RWPE1 (cell line): Measurements from ENCODE around the gene TIMM17B.

ENCODE experiments used
- CTCF ChIA-PET: fragments of 350-600 bp; sonication (Branson Sonifier 250); formaldehyde crosslinking; extraction: SDS; loops from one replicate; lab custom pipeline; 2021; lab: Yijun Ruan, JAX
- POLR2A ChIA-PET: fragments of 400-600 bp; formaldehyde crosslinking; extraction: SDS; loops from one replicate; lab custom pipeline; 2020; ENCODE audit warnings: antibody characterized with exemption; ENCODE audit not compliant: low non-redundant PET; lab: Yijun Ruan, JAX
- DNase-seq: peaks from one replicate; pipeline ENCODE4 v3.0.0; 2012; ENCODE audit warnings: low spot score
- H3K27ac ChIP-seq: fragments of 450-650 bp; 2 replicates; pipeline ENCODE4 v1.5.1; 2017
- TF ChIP-seq, protein P1 (sequence below): fragments of 450-650 bp; conservative IDR thresholded peaks from 2 replicates; pipeline ENCODE4 v1.5.1; 2017; ENCODE audit warnings: low read depth, mild to moderate bottlenecking

Gene TIMM17B

DNA sequence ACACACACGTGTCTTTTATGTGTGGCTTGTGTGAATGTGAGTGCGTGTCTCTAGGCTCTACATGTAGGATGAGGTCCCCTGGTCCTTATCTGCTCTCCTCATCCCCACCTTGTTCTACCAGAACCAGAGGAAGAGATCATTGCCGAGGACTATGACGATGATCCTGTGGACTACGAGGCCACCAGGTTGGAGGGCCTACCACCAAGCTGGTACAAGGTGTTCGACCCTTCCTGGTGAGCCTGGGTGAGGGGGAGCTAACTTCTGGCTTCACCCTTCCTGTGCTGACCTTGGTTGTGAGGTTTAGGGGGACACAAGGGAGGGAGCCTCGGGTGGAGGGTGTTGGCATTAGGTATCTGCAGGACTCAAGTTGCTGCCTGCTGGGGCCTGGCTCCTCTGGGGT, 3.5 kb upstream of the TIMM17B start:
- DNase-seq: no peak
- POLR2A ChIA-PET: no interaction called here
- TF ChIP-seq, protein P1, sequence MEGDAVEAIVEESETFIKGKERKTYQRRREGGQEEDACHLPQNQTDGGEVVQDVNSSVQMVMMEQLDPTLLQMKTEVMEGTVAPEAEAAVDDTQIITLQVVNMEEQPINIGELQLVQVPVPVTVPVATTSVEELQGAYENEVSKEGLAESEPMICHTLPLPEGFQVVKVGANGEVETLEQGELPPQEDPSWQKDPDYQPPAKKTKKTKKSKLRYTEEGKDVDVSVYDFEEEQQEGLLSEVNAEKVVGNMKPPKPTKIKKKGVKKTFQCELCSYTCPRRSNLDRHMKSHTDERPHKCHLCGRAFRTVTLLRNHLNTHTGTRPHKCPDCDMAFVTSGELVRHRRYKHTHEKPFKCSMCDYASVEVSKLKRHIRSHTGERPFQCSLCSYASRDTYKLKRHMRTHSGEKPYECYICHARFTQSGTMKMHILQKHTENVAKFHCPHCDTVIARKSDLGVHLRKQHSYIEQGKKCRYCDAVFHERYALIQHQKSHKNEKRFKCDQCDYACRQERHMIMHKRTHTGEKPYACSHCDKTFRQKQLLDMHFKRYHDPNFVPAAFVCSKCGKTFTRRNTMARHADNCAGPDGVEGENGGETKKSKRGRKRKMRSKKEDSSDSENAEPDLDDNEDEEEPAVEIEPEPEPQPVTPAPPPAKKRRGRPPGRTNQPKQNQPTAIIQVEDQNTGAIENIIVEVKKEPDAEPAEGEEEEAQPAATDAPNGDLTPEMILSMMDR: no peak
- no peak overlapping the region for H3K27ac ChIP-seq
- CTCF ChIA-PET: interaction anchor here (1.1 kb wide), 1 partner anchor 78 kb away, joined by 5 read pairs; no protein-coding TSS in a partner anchor

DNA sequence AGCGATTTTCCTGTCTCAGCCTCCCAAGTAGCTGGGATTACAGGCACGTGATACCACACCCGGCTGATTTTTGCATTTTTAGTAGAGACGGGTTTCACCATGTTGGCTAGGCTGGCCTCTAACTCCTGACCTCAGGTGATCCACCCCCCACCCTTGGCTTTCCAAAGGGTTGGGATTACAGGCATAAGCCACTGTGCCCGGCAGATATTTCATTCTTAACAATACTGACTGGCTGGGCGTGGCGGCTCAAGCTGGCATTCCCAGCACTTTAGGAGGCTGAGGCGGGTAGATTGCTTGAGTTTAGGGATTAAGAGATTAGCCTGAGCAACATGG, 1.5 kb upstream of the TIMM17B start:
- POLR2A ChIA-PET: no interaction called here
- H3K27ac ChIP-seq: peak overlapping the region; percentile 91
- CTCF ChIA-PET: no interaction called here
- TF ChIP-seq, protein P1: no peak
- DNase-seq: no peak

DNA sequence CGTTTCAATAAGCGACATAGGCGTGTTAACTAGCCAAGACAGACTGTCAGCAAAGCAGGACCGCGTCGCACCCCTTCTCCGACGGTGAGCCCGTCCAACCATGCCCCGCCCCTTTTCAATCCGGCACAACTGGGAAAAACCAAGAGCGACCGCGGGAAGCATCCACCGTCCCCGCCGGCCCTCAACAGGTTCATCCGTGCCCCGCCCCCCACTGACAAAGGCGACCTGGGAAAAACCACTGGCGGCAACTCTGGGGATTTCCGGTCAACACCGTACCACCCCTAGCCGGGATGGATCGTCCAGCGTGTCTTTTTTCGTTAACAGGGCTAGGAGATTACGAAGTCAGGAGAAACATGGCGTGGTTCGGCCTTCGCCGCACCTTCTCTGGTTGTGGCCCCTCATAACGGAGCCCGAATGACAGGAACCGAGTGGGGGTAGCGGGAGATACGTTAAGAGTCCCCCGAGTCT, 377 bp downstream of the TIMM17B start:
- TF ChIP-seq, protein P1: no peak
- peak; percentile 55 for DNase-seq
- CTCF ChIA-PET: no interaction called here
- POLR2A ChIA-PET: interaction anchor here (0.5 to 0.6 kb wide), 2 partner anchors 62 to 266 kb away, joined by 3 read pairs; no protein-coding TSS in a partner anchor
- peak overlapping the region; percentile 91 for H3K27ac ChIP-seq

DNA sequence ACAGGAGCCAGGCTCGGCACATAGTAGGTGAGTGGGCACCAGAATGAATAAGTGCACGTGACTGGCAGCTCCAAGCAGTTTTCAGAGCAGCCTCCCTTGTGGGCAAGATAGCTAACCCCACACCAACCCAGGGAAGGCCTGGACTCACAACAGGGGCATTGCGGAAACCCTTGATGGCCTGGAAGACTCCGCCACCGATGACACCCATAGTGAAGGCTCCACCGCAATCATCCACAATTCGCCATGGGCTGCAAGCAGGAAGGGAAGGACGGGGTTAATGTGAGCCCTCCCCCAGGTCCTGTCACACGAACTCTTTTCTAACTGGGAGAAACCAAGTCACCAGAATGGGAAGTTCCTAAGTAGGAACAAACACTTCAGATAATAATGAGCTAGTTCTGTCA, 957 bp downstream of the TIMM17B start:
- H3K27ac ChIP-seq: peak overlapping the region; percentile 91
- CTCF ChIA-PET: no interaction called here
- DNase-seq: no peak
- POLR2A ChIA-PET: no interaction called here
- TF ChIP-seq, protein P1: no peak

DNA sequence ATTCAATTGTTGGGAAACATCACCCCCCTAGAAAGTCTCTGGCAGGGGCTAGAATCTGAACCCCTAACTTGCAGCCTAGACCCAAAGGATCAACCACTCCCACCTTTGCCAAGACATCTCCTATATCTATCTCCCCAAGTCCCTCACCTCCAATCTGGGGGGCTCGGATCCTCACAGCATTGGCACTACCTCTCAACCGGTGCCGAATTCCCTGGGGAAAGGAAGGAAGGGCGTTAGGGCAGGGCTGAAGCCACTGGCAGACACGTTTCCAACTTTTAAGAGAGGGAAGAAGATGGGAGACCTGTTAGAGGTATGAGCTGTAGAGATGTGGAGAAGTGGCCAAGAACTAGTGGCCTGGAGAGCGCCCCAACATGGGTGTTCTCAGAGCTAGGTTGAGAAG, 2.7 kb downstream of the TIMM17B start:
- ChIA-PET POLR2A (no interaction called here), CTCF (no interaction called here)
- no peak overlapping the region for H3K27ac ChIP-seq

DNA sequence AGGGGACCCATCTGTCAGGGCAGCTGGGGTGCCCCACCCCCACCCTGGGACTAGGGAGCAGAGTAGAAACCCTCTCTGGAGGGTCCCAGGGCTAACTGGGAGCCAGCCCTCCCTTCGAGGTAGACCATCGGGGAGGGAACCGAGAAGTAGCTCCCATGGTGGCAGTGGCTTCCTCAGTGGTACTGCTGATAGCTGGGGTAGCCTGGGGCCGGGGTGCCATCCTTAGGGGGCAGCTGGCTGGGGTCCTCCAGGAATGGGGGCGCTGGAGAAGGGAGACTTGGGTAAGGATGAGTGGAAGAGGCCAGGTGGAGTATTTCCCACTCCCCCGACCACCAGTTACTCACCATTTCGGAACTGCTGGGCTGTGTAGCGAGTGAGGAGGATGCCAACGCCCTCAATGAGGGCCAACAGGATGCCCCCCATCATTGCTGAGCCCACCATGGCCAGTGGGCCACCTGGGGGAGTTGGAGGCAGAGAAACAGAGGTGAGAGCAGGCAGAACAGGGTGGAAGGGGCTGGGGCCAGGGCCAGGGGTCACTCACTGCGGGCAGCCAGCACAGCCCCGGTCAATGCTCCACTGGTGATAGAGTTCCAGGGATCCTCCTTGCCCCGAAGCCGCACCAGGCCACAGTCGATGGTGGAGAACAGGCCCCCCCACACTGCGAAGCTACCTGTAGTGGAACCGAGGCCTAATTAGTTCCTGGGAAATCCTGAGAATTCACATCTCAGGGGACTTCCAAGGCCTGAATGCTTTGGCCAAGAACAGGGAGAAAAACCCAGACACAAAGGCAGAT, 3.8 kb downstream of the TIMM17B start:
- DNase-seq: no peak
- TF ChIP-seq, protein P1: no peak
- no peak overlapping the region for H3K27ac ChIP-seq
- ChIA-PET POLR2A (no interaction called here), CTCF (no interaction called here)

More for the DNA sequence above, 2.7 kb downstream of the TIMM17B start:
- TF ChIP-seq, protein P1: no peak
- DNase-seq: no peak
